GM12878 (cell line): Measurements from ENCODE around the gene LHB. TPM values are rescaled to one million over a fixed set of nuclear protein-coding genes. Genes with fewer than 3 reads are reported as not detected.

ENCODE experiments used
- ATAC-seq: fragments of 200-7000 bp; cut with Tn5 transposase; 3 replicates; pipeline ENCODE4 v1.9.1; 2020; ENCODE audit warnings: mild to moderate bottlenecking, moderate library complexity
- BruUV-seq: library from RNA; stranded (reverse); fragments of 400-500 nt; replicated peaks from 2 replicates; lab custom pipeline; 2021; lab: Mats Ljungman, UMichigan
- CTCF ChIA-PET: fragments of 300-600 bp; sonication (Branson Sonifier 250); formaldehyde crosslinking; extraction: SDS; loops from one replicate; lab custom pipeline; 2021; ENCODE audit warnings: inconsistent platforms; lab: Yijun Ruan, JAX
- POLR2A ChIA-PET: fragments of 350-600 bp; formaldehyde crosslinking; extraction: SDS; loops from one replicate; lab custom pipeline; 2021; ENCODE audit warnings: inconsistent platforms; lab: Charles Lee
- RAD21 ChIA-PET: fragments of 300-600 bp; sonication (Branson Sonifier 250); formaldehyde crosslinking; loops from one replicate; lab custom pipeline; 2023; ENCODE audit warnings: antibody characterized with exemption; ENCODE audit not compliant: unreplicated experiment; lab: Charles Lee
- SMC1A ChIA-PET: fragments of 300-600 bp; sonication (Branson Sonifier 250); formaldehyde crosslinking; loops from one replicate; lab custom pipeline; 2023; ENCODE audit not compliant: unreplicated experiment, uncharacterized antibody; lab: Charles Lee
- DNase-seq: peaks from one replicate; pipeline ENCODE4 v3.0.0-alpha.2; 2011; ENCODE audit warnings: low read depth, low spot score
- FAIRE-seq: peaks from 3 replicates; lab custom pipeline; 2011; peaks lifted over from hg19 to GRCh38; lab: Jason Lieb, UNC
- H2AFZ ChIP-seq: 2 replicates; pipeline ENCODE4 v1.6.0; 2011; ENCODE audit warnings: low read depth, low read length, control low read depth; ENCODE audit not compliant: control insufficient read depth
- H3K27ac ChIP-seq: 2 replicates; pipeline ENCODE4 v1.5.1; 2011; ENCODE audit warnings: control low read depth; ENCODE audit not compliant: control insufficient read depth, insufficient read depth
- H3K27me3 ChIP-seq, 2 experiments: replicated peaks in 1 of 2; 2 replicates each; pipeline versions ENCODE4 v1.6.0 to v1.6.1; 2011; ENCODE audit warnings: low read length in 1 of 2; ENCODE audit not compliant: control insufficient read depth in 2 of 2, insufficient read depth in 2 of 2
- H3K36me3 ChIP-seq, 2 experiments: 2 replicates each; pipeline ENCODE4 v1.5.1; 2011; ENCODE audit warnings: low read length in 1 of 2; ENCODE audit not compliant: control insufficient read depth in 2 of 2, insufficient read depth in 2 of 2
- H3K4me1 ChIP-seq: 2 replicates; pipeline ENCODE4 v1.6.1; 2011; ENCODE audit warnings: mild to moderate bottlenecking, low read length, moderate library complexity, mixed read lengths; ENCODE audit not compliant: control insufficient read depth, insufficient read depth
- H3K4me2 ChIP-seq: 2 replicates; pipeline ENCODE4 v1.6.0; 2011; ENCODE audit warnings: control low read depth; ENCODE audit not compliant: control insufficient read depth, insufficient read depth
- H3K4me3 ChIP-seq: fragments of 200-600 bp; sonication (generic); 2 replicates; pipeline ENCODE4 v1.5.1; 2016
- H3K79me2 ChIP-seq: 2 replicates; pipeline ENCODE4 v1.6.0; 2011; ENCODE audit warnings: low read length; ENCODE audit not compliant: control insufficient read depth, insufficient read depth
- H3K9ac ChIP-seq: 2 replicates; pipeline ENCODE4 v1.8.0; 2011; ENCODE audit warnings: low read length, control low read depth, mixed read lengths; ENCODE audit not compliant: control insufficient read depth, insufficient read depth
- H3K9me3 ChIP-seq: replicated peaks from 3 replicates; pipeline ENCODE4 v1.5.1; 2011; ENCODE audit warnings: mild to moderate bottlenecking, low read length; ENCODE audit not compliant: control insufficient read depth, insufficient read depth
- H4K20me1 ChIP-seq: 2 replicates; pipeline ENCODE4 v1.6.0; 2011; ENCODE audit not compliant: control insufficient read depth, insufficient read depth
- HDAC6 ChIP-seq: fragments of 200-600 bp; sonication (generic); IDR thresholded peaks from one replicate; pipeline ENCODE4 v1.8.0; 2017; ENCODE audit warnings: antibody characterized with exemption; ENCODE audit not compliant: unreplicated experiment
- POLR2AphosphoS2 ChIP-seq: IDR thresholded peaks from 2 replicates; pipeline ENCODE4 v1.6.1; 2011; ENCODE audit warnings: low read depth, mild to moderate bottlenecking, low read length, improper control_type of control experiment, moderate library complexity
- POLR2AphosphoS5 ChIP-seq: IDR thresholded peaks from 2 replicates; pipeline ENCODE4 v1.6.1; 2011; ENCODE audit warnings: mild to moderate bottlenecking, low read length, inconsistent platforms
- POU2F2 ChIP-seq: IDR thresholded peaks from 3 replicates; pipeline ENCODE4 v1.6.1; 2011; ENCODE audit warnings: low read depth, mild to moderate bottlenecking, low read length, borderline replicate concordance
- ZNF274 ChIP-seq: IDR thresholded peaks from one replicate; pipeline ENCODE4 v1.8.0; 2011; ENCODE audit not compliant: insufficient read length, insufficient read depth
- WGBS: methylation state at CpG from one replicate; pipeline ENCODE4 v1.1.6; 2016; ENCODE audit warnings: low lambda C conversion rate; ENCODE audit not compliant: insufficient replicate concordance, insufficient coverage; ENCODE audit errors: missing lambda C conversion rate; 5-methylcytosine and 5-hydroxymethylcytosine counted together
- in situ Hi-C: fragments of 300-500 bp; cut with MboI; formaldehyde crosslinking; loops from 9 replicates; pipeline ENCODE4 v1.14.3; 2018; ENCODE audit warnings: mixed read lengths
- intact Hi-C: fragments of 100-400 bp; cut with micrococcal nuclease; formaldehyde crosslinking; loops from one replicate; pipeline ENCODE4 v1.14.2; 2022; ENCODE audit not compliant: unreplicated experiment
- polyA plus RNA-seq, 11 experiments: library from polyadenylated mRNA; depleted of rRNA in 4 of 11; unstranded in 6 of 11; stranded (reverse) in 5 of 11; fragments of >200 nt; fragmentation: Nextera tagmentation in 4 of 11; fragmentation: Illumina TruSeq in 1 of 11; extraction: Ambion mirVana in 4 of 11; extraction: Trizol in 1 of 11; gene quantifications; 1 replicate in 1 of 11; 2 replicates in 10 of 11; pipeline versions ENCODE4 v1.2.1 to v1.2.3, GENCODE V29; 2011 to 2016; ENCODE audit warnings: inconsistent platforms in 2 of 11, missing spikeins in 2 of 11, low read depth in 1 of 11
- total RNA-seq, 4 experiments: library from RNA; depleted of rRNA in 3 of 4; stranded (reverse); fragments of >200 nt in 3 of 4; fragmentation: Illumina TruSeq in 1 of 4; extraction: Trizol in 1 of 4; gene quantifications; 2 replicates each; pipeline versions ENCODE4 v1.2.1 to v1.2.3, GENCODE V29; 2013 to 2021
- TF ChIP-seq, protein P1 (sequence below): IDR thresholded peaks from 2 replicates; pipeline ENCODE4 v1.6.1; 2011; ENCODE audit warnings: low read depth, mild to moderate bottlenecking, low read length, moderate library complexity, borderline replicate concordance; ENCODE audit errors: extremely low read depth
- TF ChIP-seq, protein P2 (sequence below): IDR thresholded peaks from 2 replicates; pipeline ENCODE4 v1.6.1; 2012; ENCODE audit warnings: low read depth, low read length, improper control_type of control experiment

Gene LHB
- total and polyA plus RNA-seq, 10 of the 15 experiments (the other 5 are each of a cell fraction or from before 2014, with no cell fraction given), result 0.20 to 0.72 (median 0.46) TPM; not detected in 5

DNA sequence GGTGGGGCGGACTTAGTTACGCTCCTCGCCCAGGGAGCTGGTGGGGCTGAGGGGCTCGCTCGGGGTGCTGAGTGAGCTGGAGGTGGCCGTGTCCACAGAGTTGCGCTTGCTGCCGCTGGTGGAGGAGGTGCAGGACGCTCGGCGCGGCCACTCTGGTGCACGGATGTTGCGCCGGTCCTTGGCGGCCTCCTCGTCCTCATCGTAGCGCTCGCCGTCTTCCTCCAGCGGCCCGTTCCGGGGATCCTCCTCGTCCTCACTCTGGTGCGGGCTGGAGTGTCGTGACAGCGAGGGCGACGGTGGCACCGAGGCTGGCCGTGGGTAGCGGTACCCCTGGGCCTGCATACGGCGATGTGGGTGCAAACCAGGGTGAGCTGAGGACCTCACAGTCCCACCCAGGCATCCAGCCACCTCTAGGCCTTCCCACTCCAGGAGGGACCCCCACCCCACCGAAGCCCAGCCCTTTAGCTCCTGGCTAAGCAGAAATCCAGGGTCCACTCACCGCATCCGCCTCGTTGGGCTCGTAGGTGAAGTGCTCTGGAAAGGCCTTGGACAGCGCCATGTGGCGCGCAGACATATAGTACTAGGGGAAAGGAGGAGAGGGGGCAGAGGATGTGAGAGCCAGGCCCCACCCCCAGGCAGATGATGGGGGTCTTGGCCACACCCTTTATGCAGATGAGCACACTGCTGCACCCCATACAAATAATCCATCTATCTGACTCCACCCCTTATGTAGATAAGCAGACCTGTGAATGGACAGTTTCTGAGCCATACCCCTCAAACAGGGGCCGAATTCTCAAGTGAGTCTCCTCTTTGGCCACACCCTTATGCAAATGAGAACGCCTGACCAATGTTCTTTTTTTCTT is 47.4 kb downstream of the LHB start:
- H3K36me3 ChIP-seq, result peaks cover 5 to 38% of the 10 kb centered on the region in 2 experiments
- H3K79me2 ChIP-seq, result peaks cover 25% of the 10 kb centered on the region
- H3K27ac ChIP-seq, result no peak overlapping the region
- ChIA-PET POLR2A (interaction anchor here (0.6 to 1.3 kb wide), 4 partner anchors 9 to 324 kb away, joined by 3 to 7 read pairs (median 4); partner anchors contain the start of genes CA11 and HSD17B14), SMC1A (interaction anchor here (0.6 to 2.9 kb wide), 12 partner anchors 7 to 181 kb away, joined by 3 to 22 read pairs (median 8); partner anchors contain the start of genes BAX, DHDH, GYS1 and RUVBL2), CTCF (interaction anchor here (0.7 to 6.1 kb wide), 12 partner anchors 15 to 231 kb away, joined by 3 to 113 read pairs (median 8); partner anchors contain the start of genes BAX, GYS1, HSD17B14 and RUVBL2), RAD21 (interaction anchor here (0.6 to 2.9 kb wide), 9 partner anchors 59 to 203 kb away, joined by 3 to 28 read pairs (median 14); partner anchors contain the start of genes HSD17B14 and PPP1R15A)
- in situ Hi-C loops, result loop anchor here (5.0 kb wide), 1 partner anchor 172 kb away; no protein-coding TSS in a partner anchor
- WGBS, result 94% methylated on average over 45 of the region's 45 CpGs
- BruUV-seq, result no TSS peak
- intact Hi-C loops, result loop anchor here (2.0 to 10.0 kb wide), 3 partner anchors 127 to 335 kb away; partner anchors contain the start of gene DBP
- ATAC-seq (no peak), FAIRE-seq (no peak), DNase-seq (no peak)
- H3K4me2 ChIP-seq, result no peak overlapping the region
- no peak overlapping the region for H3K4me3 ChIP-seq
- H3K9me3 ChIP-seq, result no peaks in the 10 kb centered on the region
- H2AFZ ChIP-seq, result no peak overlapping the region
- H4K20me1 ChIP-seq, result no peaks in the 10 kb centered on the region
- no peaks in the 10 kb centered on the region for H3K27me3 ChIP-seq
- no peak overlapping the region for H3K9ac ChIP-seq
- TF ChIP-seq POLR2AphosphoS2 (no peak), ZNF274 (no peak), POU2F2 (peak; percentile 29; the same call in 1 of the 3 replicates), POLR2AphosphoS5 (no peak), HDAC6 (no peak)
- TF ChIP-seq, protein P1, sequence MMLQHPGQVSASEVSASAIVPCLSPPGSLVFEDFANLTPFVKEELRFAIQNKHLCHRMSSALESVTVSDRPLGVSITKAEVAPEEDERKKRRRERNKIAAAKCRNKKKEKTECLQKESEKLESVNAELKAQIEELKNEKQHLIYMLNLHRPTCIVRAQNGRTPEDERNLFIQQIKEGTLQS, result no peak
- TF ChIP-seq, protein P2, sequence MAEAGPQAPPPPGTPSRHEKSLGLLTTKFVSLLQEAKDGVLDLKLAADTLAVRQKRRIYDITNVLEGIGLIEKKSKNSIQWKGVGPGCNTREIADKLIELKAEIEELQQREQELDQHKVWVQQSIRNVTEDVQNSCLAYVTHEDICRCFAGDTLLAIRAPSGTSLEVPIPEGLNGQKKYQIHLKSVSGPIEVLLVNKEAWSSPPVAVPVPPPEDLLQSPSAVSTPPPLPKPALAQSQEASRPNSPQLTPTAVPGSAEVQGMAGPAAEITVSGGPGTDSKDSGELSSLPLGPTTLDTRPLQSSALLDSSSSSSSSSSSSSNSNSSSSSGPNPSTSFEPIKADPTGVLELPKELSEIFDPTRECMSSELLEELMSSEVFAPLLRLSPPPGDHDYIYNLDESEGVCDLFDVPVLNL, result no peak
- peaks cover 19% of the 10 kb centered on the region for H3K4me1 ChIP-seq
